EH (cell line): ENCODE data around the gene ZNF195.
"Not testable (repeated sequence)": the region's sequence is repeated elsewhere in the genome, so short reads cannot be mapped to it uniquely, and the experiment has no call there.

Experiments
- DNase-seq: peaks from one replicate; pipeline ENCODE4 v3.0.0-alpha.2; 2015; ENCODE audit warnings: low read depth

The ZNF195 gene

GRCh38 chr11:3378426-3379423, at the start of gene ZNF195:
ZNF195 (minus strand) TSS chr11:3379146; CDS start chr11:3379040, 106 bp downstream.
- peak; percentile 97 for DNase-seq

- DNase-seq = not testable (repeated sequence)
Observed at GRCh38 chr11:3428076-3428475, 49.1 kb upstream of the ZNF195 start.

- not testable (repeated sequence) for DNase-seq
Observed at GRCh38 chr11:3426541-3426940, 47.6 kb upstream of the ZNF195 start.

- not testable (repeated sequence) for DNase-seq
Observed at GRCh38 chr11:3423928-3424327, 45.0 kb upstream of the ZNF195 start.

- not testable (repeated sequence) for DNase-seq
Observed at GRCh38 chr11:3423138-3423731, 44.3 kb upstream of the ZNF195 start.

GRCh38 chr11:3422380-3423137, 43.6 kb upstream of the ZNF195 start:
- peak; percentile 98 for DNase-seq

GRCh38 chr11:3421608-3422379, 42.8 kb upstream of the ZNF195 start:
- peak; percentile 65 for DNase-seq

GRCh38 chr11:3420281-3421042, 41.5 kb upstream of the ZNF195 start:
- DNase-seq = peak; percentile 10

GRCh38 chr11:3419496-3419895, 40.5 kb upstream of the ZNF195 start:
- not testable (repeated sequence) for DNase-seq

GRCh38 chr11:3417047-3417446, 38.1 kb upstream of the ZNF195 start:
- DNase-seq = peak; percentile 67

GRCh38 chr11:3415301-3415700, 36.4 kb upstream of the ZNF195 start:
- peak; percentile 48 for DNase-seq

- DNase-seq = not testable (repeated sequence)
Observed at GRCh38 chr11:3413666-3414065, 34.7 kb upstream of the ZNF195 start.

GRCh38 chr11:3412837-3413236, 33.9 kb upstream of the ZNF195 start:
- no peak for DNase-seq

- DNase-seq = peak; percentile 63
Observed at GRCh38 chr11:3408722-3409121, 29.8 kb upstream of the ZNF195 start.

GRCh38 chr11:3408058-3408605, 29.2 kb upstream of the ZNF195 start:
- DNase-seq = not testable (repeated sequence)

- not testable (repeated sequence) for DNase-seq
Observed at GRCh38 chr11:3406937-3407336, 28.0 kb upstream of the ZNF195 start.

GRCh38 chr11:3406223-3406875, 27.4 kb upstream of the ZNF195 start:
- DNase-seq = not testable (repeated sequence)

- DNase-seq = not testable (repeated sequence)
Observed at GRCh38 chr11:3404076-3404925, 25.4 kb upstream of the ZNF195 start.

- DNase-seq = not testable (repeated sequence)
Observed at GRCh38 chr11:3402861-3403250, 23.9 kb upstream of the ZNF195 start.
